NCI-H187 treated with DMSO at 0.1 percent for 48 hours (cell line): ENCODE data around the gene TRIM73.
"Not testable (repeated sequence)": the region's sequence is repeated elsewhere in the genome, so short reads cannot be mapped to it uniquely, and the experiment has no call there.

ENCODE experiments used
- DNase-seq: peaks from one replicate; lab custom pipeline; 2025; lab: John Stamatoyannopoulos, UW

The TRIM73 gene

GRCh38 chr7:75415829-75416373, 20.5 kb downstream of the TRIM73 start:
- DNase-seq: not testable (repeated sequence)

GRCh38 chr7:75416787-75417186, 21.4 kb downstream of the TRIM73 start:
- not testable (repeated sequence) for DNase-seq

GRCh38 chr7:75418292-75418858, 22.9 kb downstream of the TRIM73 start:
- DNase-seq: not testable (repeated sequence)

GRCh38 chr7:75419210-75419609, 23.8 kb downstream of the TRIM73 start:
- DNase-seq: not testable (repeated sequence)

- not testable (repeated sequence) for DNase-seq
These were observed 24.3 kb downstream of the TRIM73 start for GRCh38 chr7:75419693-75420092.

GRCh38 chr7:75420152-75420551, 24.7 kb downstream of the TRIM73 start:
- DNase-seq: not testable (repeated sequence)

- DNase-seq: not testable (repeated sequence)
These were observed 26.6 kb downstream of the TRIM73 start for GRCh38 chr7:75421798-75422710.

- DNase-seq: not testable (repeated sequence)
These were observed 28.1 kb downstream of the TRIM73 start for GRCh38 chr7:75423481-75423880.

- DNase-seq: not testable (repeated sequence)
These were observed 43.6 kb downstream of the TRIM73 start for GRCh38 chr7:75439000-75439399.

- not testable (repeated sequence) for DNase-seq
These were observed 46.7 kb downstream of the TRIM73 start for GRCh38 chr7:75442101-75442464.

GRCh38 chr7:75442465-75443111, 47.2 kb downstream of the TRIM73 start:
- not testable (repeated sequence) for DNase-seq

- DNase-seq: not testable (repeated sequence)
These were observed 54.5 kb downstream of the TRIM73 start for GRCh38 chr7:75449946-75450345.

- DNase-seq: not testable (repeated sequence)
These were observed 57.1 kb downstream of the TRIM73 start for GRCh38 chr7:75452494-75452955.
